ENCODE data around the gene OR7A17.

Gene OR7A17

DNA sequence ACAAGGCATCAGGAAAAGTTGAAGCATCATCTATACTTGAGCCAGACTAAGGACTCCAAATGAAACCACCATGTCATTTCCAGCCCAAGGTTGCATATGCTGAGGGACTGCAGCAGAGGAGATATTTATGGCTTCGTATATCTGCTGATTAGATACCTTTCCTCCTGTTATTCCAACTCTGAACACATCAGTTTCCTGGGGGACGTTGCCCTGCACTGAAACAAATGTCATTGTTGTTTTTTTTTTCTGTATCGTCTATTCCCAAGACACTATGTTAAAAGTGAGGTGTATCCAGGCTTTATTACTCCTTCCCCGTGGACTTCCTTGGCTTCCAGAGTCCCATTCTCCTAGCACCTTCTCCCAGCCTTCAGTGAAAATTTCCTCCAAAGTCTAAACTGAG is at the start of gene OR7A17:
Gene OR7A17, minus strand, starts transcription at position 101 of the 400 bp plus-strand sequence. CDS start 4,777 bp downstream, outside the sequence.
- H3K27me3 ChIP-seq (replicated peaks; ENCODE audit: control insufficient read depth, insufficient read depth, low read length): no peaks in the 10 kb centered on the region; the same call in 1 of the 2 replicates
- H3K4me3 ChIP-seq (replicated peaks; ENCODE audit: low read depth, low read length): no peak within 1 kb of the TSS
- no peaks in the 10 kb centered on the region for H3K36me3 ChIP-seq (ENCODE audit: control insufficient read depth, insufficient read depth, low read length)
- TF ChIP-seq, protein P1, sequence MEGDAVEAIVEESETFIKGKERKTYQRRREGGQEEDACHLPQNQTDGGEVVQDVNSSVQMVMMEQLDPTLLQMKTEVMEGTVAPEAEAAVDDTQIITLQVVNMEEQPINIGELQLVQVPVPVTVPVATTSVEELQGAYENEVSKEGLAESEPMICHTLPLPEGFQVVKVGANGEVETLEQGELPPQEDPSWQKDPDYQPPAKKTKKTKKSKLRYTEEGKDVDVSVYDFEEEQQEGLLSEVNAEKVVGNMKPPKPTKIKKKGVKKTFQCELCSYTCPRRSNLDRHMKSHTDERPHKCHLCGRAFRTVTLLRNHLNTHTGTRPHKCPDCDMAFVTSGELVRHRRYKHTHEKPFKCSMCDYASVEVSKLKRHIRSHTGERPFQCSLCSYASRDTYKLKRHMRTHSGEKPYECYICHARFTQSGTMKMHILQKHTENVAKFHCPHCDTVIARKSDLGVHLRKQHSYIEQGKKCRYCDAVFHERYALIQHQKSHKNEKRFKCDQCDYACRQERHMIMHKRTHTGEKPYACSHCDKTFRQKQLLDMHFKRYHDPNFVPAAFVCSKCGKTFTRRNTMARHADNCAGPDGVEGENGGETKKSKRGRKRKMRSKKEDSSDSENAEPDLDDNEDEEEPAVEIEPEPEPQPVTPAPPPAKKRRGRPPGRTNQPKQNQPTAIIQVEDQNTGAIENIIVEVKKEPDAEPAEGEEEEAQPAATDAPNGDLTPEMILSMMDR (IDR thresholded peaks at IDR 0.05; ENCODE audit: insufficient read depth, low read length, poor library complexity, severe bottlenecking): no peak
- no peak for DNase-seq (ENCODE audit: extremely low read depth, insufficient read length)

DNA sequence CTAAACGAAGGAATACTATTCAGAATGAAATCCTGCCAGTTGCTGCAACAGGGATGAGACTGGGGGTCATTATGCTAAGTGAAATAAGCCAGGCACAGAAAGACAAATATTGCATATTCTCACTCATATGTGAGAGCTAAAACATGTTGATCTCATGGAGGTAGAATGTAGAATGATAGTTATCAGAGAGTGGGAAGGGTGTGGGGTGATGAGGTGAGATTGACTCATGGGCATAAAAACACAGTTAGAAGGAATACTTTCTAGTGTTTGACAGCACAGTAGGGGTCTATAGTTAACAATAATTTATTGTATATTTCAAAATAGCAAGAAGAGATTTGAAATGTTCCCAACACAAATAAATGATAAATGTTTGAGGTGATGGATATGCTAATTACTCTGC is 47.6 kb upstream of the OR7A17 start:
- Histone ChIP-seq H3K4me3 (replicated peaks; ENCODE audit: low read depth, low read length) (no peak overlapping the region), H3K27me3 (replicated peaks; ENCODE audit: control insufficient read depth, insufficient read depth, low read length) (no peaks in the 10 kb centered on the region), H3K36me3 (ENCODE audit: control insufficient read depth, insufficient read depth, low read length) (no peaks in the 10 kb centered on the region)
- no peak for DNase-seq (ENCODE audit: extremely low read depth, insufficient read length)
- TF ChIP-seq, protein P1 (IDR thresholded peaks at IDR 0.05; ENCODE audit: insufficient read depth, low read length, poor library complexity, severe bottlenecking): no peak

DNA sequence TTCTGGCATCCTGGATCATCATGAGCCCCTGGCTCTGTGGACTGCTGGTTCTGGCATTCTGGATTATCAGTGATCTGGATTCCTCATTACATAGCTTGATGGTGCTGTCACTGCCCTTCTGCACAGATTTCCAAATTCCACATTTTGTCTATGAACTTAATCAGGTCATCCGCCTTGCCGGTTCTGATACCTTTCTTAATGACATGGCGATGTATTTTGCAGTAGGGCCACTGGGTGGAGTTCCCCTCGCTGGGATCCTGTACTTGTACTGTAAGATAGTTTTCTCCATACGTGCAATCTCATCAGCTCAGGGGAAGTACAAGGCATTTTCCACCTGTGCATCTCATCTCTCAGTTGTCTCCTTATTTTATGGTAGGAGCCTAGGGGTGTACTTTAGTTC is 30.9 kb upstream of the OR7A17 start:
- TF ChIP-seq, protein P1 (IDR thresholded peaks at IDR 0.05; ENCODE audit: insufficient read depth, low read length, poor library complexity, severe bottlenecking): no peak
- Histone ChIP-seq H3K27me3 (replicated peaks; ENCODE audit: control insufficient read depth, insufficient read depth, low read length) (no peaks in the 10 kb centered on the region), H3K36me3 (ENCODE audit: control insufficient read depth, insufficient read depth, low read length) (no peaks in the 10 kb centered on the region), H3K4me3 (replicated peaks; ENCODE audit: low read depth, low read length) (no peak overlapping the region)
- no peak for DNase-seq (ENCODE audit: extremely low read depth, insufficient read length)

DNA sequence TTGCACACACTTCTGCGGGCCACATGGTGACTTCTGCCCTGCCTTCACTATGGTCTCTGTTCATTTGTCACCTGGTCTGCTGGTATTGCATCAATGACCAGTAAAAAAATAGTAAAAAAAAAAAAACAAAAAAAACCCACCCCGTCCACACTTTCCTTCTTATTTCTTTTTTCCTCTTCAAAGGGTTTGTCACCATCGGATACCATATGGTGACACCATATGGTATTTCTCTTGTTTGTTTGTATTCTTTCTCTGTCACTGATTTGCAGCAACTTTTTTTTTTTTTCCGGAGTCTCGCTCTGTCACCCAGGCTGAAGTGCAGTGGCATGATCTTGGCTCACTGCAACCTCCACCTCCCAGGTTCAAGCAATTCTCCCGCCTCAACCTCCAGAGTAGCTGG is 29.2 kb upstream of the OR7A17 start:
- TF ChIP-seq, protein P1 (IDR thresholded peaks at IDR 0.05; ENCODE audit: insufficient read depth, low read length, poor library complexity, severe bottlenecking): no peak
- Histone ChIP-seq H3K4me3 (replicated peaks; ENCODE audit: low read depth, low read length) (no peak overlapping the region), H3K36me3 (ENCODE audit: control insufficient read depth, insufficient read depth, low read length) (no peaks in the 10 kb centered on the region), H3K27me3 (replicated peaks; ENCODE audit: control insufficient read depth, insufficient read depth, low read length) (no peaks in the 10 kb centered on the region)
- DNase-seq (ENCODE audit: extremely low read depth, insufficient read length): no peak

DNA sequence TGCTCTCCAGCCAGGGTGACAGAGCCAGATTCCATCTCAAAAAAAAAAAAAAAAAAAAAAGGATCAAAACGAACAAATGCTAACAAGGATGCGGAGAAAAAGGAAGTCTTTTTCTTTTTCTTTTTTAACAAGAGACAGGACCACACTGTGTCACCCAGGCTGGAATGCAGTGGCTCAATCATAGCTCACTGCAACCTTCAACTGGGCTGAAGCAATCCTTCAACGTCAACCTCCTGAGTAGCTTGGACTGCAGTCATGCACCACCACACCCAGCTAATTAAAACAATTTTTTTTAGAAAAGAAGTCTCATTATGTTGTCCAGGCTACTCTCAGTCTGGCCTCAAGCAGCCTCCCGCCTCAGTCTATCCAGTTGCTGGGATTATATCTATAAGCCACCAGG is 20.8 kb upstream of the OR7A17 start:
- no peak overlapping the region for H3K4me3 ChIP-seq (replicated peaks; ENCODE audit: low read depth, low read length)
- no peaks in the 10 kb centered on the region; the same call in 1 of the 2 replicates for H3K27me3 ChIP-seq (replicated peaks; ENCODE audit: control insufficient read depth, insufficient read depth, low read length)
- no peak for DNase-seq (ENCODE audit: extremely low read depth, insufficient read length)
- H3K36me3 ChIP-seq (ENCODE audit: control insufficient read depth, insufficient read depth, low read length): no peaks in the 10 kb centered on the region
- TF ChIP-seq, protein P1 (IDR thresholded peaks at IDR 0.05; ENCODE audit: insufficient read depth, low read length, poor library complexity, severe bottlenecking): no peak

DNA sequence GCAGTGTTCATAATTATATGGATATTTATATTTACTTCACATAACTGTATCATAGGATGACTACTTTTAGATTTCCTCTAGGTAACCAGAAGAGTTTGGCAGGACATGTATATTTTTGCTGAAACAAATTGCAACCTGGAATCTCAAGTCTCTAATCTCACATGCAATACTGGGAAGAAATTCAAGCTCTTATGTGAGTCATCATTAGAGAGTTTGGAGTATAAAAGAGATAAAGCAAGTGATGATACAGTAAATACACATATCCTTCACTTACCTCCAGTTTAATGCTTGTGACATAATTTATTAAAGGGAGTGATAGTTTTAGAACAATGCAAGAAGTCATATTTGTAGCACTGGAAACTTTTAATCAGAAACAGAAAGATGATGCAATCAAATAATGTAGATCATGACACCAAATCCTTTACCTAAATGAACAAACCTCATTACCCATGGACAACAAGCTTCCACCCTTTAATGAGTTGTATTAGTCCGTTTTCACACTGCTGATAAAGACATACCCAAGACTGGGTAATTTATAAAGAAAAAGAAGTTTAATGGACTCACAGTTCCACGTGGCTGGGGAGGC is 15.8 kb upstream of the OR7A17 start:
- DNase-seq (ENCODE audit: extremely low read depth, insufficient read length): no peak
- TF ChIP-seq, protein P1 (IDR thresholded peaks at IDR 0.05; ENCODE audit: insufficient read depth, low read length, poor library complexity, severe bottlenecking): no peak
- Histone ChIP-seq H3K36me3 (ENCODE audit: control insufficient read depth, insufficient read depth, low read length) (no peaks in the 10 kb centered on the region), H3K27me3 (replicated peaks; ENCODE audit: control insufficient read depth, insufficient read depth, low read length) (no peaks in the 10 kb centered on the region; the same call in 1 of the 2 replicates), H3K4me3 (replicated peaks; ENCODE audit: low read depth, low read length) (no peak overlapping the region)
